Epidermal melanocyte (primary cell): ENCODE measurements around the gene GBGT1.

Experiments used
- DNase-seq: peaks from one replicate; pipeline ENCODE4 v3.0.0; 2011; ENCODE audit warnings: low spot score; ENCODE audit not compliant: insufficient read length

The GBGT1 gene

DNA sequence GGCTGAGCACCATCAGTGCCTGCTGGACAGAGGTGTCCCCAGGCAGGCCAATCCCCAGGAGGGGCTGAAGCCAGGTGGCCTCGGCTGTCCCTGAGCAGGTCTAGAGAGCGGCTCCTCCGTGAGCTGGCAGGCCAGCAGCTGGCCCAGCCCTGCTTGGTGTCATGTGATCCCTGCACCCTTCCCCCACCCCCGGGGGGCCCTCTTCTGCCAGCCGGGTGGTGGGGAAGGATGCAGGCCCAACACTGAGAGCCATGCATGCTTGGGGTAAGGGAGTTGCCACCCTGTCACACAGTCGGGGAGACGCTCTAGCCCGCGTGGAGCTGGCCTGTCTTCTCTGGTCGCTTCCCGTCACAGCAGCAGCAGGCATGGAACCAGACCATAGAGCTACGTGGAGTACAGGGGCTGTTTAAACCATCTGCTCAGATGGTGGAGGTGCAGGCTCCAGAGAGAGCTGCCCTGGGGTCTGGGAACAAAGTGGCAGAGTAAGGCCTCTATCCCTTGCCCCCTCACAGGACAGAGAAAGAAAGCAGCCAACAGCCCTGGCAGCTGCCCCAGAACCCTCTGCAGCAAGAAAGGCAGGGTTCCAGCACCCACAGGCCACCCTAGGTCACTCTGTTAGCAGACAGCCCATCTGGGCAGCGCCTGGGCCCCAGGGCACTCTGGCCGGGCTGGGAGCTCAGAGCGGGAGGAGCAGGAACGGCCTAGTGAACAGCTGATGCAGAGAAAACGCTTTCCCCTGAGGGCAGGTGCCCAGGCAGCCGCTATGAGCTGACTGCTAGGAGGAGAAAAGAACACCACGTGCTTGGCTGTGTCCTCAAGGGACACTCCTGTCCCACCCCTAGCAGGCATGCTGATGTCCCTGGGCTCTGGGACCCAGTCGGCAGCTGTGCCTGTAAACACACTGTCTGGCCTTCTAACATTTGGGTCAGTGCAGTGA is 49.5 kb downstream of the GBGT1 start:
- DNase-seq = peak; percentile 89

GRCh38 chr9:133113163-133113948 is 50.4 kb downstream of the GBGT1 start:
- no peak for DNase-seq

DNA sequence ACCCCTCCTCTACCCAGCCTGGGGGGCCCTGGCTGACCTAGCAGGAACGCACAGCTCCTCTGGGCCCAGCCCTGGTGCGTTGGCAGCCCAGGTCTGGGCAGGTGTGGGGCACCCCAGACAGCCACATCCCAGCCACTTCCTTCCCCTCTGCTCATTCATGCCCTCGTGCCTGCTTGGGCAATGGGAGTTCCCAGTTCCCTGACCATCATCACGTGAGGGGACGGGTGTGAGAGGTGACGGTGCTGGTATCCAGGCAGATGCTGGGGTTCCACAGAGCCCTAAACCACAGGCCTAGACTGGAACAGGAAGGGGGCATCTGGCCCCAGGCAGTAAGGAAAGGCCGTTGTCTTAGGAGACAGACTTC is 51.1 kb downstream of the GBGT1 start:
- no peak for DNase-seq

DNA sequence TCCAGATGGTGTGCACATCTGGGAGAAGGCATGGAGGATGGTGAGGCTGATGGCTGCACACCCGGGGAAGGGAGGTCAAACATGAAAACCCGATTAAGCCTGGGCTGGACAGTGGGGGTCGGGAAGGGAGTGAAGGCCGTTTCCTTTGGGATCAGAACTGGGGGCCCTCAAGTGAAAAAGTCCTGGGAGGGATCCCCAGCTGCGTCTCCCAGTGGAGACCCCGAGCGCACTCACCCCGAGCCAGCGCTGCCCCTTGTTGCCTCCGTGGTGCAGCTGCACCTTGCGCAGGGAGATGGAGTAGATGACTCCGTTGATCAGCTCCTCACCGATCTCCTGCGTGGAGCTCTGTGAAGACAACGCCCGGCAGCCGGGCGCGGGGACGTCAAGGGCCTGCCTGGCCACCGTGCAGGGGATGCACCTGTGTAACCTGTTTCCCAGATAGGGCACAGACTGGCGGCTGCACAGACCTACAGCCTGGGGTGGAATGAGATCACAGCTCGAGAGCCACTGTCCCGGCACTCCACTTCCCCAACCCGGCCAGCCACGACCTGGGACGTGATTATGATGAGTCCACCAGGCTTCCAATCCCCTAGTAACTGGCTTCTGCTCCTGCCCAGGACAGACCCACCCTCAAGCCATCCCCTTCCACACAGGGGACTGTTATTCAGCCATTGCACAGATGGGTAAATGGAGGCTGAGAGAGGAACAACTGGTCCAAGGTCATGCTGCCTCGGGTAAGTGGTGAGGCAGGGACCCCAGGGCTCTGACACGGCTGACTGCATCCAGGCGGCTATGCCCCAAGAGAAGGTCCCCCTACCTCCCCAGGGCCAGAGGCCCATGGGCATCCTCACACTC is 51.7 kb downstream of the GBGT1 start:
- no peak for DNase-seq

GRCh38 chr9:133109931-133110650 is 53.6 kb downstream of the GBGT1 start:
- no peak for DNase-seq

DNA sequence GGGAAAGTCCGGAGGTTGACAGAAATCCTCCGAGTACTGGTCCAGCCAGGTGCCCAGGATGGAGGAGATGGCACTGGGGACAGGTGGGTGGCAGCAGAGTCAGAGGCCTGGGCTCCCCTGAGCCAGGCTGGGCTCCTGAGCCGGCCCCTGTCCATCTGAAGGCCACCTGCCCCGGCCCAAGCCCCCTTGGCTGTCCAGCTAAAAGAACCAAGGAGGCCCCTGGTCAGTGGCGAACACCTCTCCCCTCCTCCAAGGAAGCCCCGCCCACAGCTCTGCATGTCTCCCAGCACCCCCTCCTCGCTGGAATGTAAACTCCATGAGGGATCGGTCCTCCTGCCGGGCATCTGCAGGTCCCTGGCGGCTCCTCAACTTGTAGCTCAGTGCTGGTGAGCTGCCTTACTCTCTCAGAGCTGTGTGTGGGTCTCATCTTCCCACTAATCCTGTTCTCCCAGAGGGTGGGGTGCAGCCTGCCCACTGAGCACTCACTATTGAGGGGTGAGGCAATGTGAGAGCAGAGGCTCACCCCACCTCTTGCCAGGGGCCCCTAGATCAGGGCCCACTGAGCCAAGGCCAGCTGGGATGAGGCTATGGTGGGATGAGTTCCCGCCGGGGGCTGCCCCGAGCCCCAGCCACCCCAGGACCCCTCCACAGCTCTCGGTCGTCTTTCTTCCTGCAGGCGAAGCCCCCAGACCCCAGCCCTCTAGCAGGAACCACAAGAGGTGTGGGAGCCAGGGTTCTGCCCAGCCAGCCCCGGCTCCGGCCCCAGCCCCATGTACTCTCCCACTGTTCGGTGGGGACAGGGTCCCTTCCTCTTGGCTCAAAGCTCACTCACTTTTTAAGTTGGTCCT is 54.7 kb downstream of the GBGT1 start:
- DNase-seq = no peak

- no peak for DNase-seq
Observed at GRCh38 chr9:133107961-133108793, 55.5 kb downstream of the GBGT1 start.

- DNase-seq = no peak
Observed at GRCh38 chr9:133107245-133107722, 56.4 kb downstream of the GBGT1 start.

GRCh38 chr9:133106511-133107244 is 57.0 kb downstream of the GBGT1 start:
- DNase-seq = no peak

DNA sequence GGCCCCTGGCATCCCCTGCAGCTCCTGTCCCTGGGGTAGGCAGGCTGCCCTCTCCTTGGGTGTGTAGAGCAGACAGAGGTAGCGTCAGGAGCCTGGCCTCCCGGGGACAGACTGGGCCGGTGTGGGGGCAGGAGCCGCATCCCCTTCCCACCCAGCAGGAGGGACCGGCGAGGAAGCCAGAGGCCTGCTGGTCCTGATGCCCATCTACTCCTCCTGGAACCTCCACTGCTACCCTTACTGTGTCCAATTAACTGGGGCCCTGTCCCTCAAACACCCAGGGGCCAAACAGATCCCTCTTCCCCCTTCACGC is 58.3 kb downstream of the GBGT1 start:
- no peak for DNase-seq

- DNase-seq = no peak
Observed at GRCh38 chr9:133104718-133105460, 58.8 kb downstream of the GBGT1 start.

DNA sequence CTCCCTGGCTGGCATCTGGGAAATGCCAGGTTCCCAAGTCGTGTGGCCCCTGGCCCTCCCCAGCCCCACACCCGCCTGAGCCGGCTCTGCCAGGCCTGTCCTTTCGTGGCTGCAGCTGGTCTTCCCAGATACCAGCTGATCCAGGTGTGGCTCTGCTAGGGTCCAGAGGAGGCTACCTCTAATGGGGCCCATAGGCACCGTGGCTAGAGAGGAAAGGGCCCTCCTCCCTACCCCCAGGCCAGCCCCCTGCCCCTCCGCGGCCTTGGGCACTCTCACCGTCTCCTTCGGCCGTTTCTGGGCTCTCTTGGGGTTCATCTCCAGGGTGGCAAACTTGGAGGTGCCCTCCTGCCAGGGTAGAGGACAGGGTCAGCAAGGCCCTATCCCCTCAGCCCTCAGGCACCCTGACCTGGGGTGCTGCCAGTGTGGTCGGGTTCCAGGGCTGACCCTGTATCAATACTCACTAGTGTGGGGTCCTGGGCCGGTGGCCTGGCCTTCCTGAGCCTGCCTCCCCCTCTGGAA is 59.7 kb downstream of the GBGT1 start:
- no peak for DNase-seq

- peak; percentile 70 for DNase-seq
Observed at GRCh38 chr9:133103183-133103986, 60.3 kb downstream of the GBGT1 start.
